ENCODE data around the gene TIAM1. TPM values are rescaled to one million over a fixed set of nuclear protein-coding genes. Genes with fewer than 3 reads are reported as not detected.

The TIAM1 gene
- total and polyA plus RNA-seq, 2 of the 8 experiments (the other 6 are each of a cell fraction or from before 2014, with no cell fraction given): 10.1 to 30.7 TPM

DNA sequence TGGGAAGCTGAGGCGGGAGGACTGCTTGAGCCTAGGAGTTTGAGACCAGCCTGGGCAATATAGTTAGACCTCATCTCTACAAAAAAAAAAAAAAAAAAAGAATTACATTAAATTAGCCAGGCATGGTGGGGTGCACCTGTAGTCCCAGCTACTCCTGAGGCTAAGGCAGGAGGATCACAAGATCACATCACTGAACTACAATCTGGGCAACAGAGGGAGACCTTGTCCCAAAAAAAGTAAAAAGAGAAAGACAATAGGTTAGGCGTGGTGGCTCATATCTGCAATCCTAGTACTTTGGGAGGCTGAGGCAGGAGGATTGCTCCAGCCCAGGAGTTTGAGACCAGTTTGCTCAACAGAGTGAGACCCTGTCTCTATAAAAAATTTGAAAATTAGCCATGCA, 130.3 kb downstream of the TIAM1 start:
- Histone ChIP-seq H3K4me3 (ENCODE audit: extremely low read depth in 1 of 4, insufficient read depth in 2 of 4, low read depth in 3 of 4, low read length in 4 of 4) (no peak overlapping the region), H2BK20ac (ENCODE audit: low read length) (no peak overlapping the region), H4K91ac (replicated peaks; ENCODE audit: insufficient read length, low read length) (no peak overlapping the region), H3K4ac (replicated peaks; ENCODE audit: insufficient read length, low read depth, low read length) (no peak overlapping the region), H2BK120ac (replicated peaks; ENCODE audit: low read depth, low read length) (no peak overlapping the region), H3K4me2 (ENCODE audit: insufficient read depth in 1 of 2, low read depth in 2 of 2, low read length in 2 of 2) (no peak overlapping the region), H3K56ac (replicated peaks; ENCODE audit: insufficient read length, low read depth, low read length) (no peak overlapping the region), H2BK5ac (ENCODE audit: low read depth, low read length) (no peak overlapping the region), H3K14ac (ENCODE audit: insufficient read length) (no peak overlapping the region), H2BK12ac (ENCODE audit: low read depth, low read length) (no peak overlapping the region), H4K20me1 (replicated peaks in 1 of 2; ENCODE audit: control insufficient read depth in 1 of 2, insufficient read depth in 2 of 2, low read length in 2 of 2) (no peaks in the 10 kb centered on the region), H2AFZ (ENCODE audit: low read length) (no peak overlapping the region), H3K23ac (ENCODE audit: insufficient read length) (no peak overlapping the region), H3K27me3 (replicated peaks in 1 of 4; ENCODE audit: control insufficient read depth in 3 of 4, extremely low read depth in 1 of 4, insufficient read depth in 3 of 4, low read length in 3 of 4) (no peaks in the 10 kb centered on the region), H3K27ac (ENCODE audit: low read depth, low read length) (no peak overlapping the region), H3K79me1 (ENCODE audit: low read depth, low read length) (no peaks in the 10 kb centered on the region), H3K9me3 (ENCODE audit: insufficient read depth in 2 of 2, low read depth in 1 of 2, low read length in 1 of 2) (no peaks in the 10 kb centered on the region), H3K23me2 (ENCODE audit: low read depth, low read length) (no peaks in the 10 kb centered on the region), H4K8ac (ENCODE audit: extremely low read depth, insufficient read depth, low read length) (no peak overlapping the region), H4K5ac (ENCODE audit: insufficient read length, low read depth, low read length) (no peak overlapping the region), H3K36me3 (ENCODE audit: control insufficient read depth in 2 of 4, insufficient read depth in 4 of 4, low read length in 3 of 4) (peaks cover 0 to 9% (median 0%) of the 10 kb centered on the region in 4 experiments; a peak in 1 of 8 replicates), H2AK5ac (ENCODE audit: low read depth, low read length) (no peak overlapping the region), H3K9ac (replicated peaks in 1 of 4; ENCODE audit: extremely low read depth in 1 of 4, low read depth in 3 of 4, low read length in 3 of 4) (no peak overlapping the region), H3K79me2 (ENCODE audit: control insufficient read depth in 1 of 2, insufficient read depth in 2 of 2, low read length in 2 of 2) (no peaks in the 10 kb centered on the region), H3K18ac (ENCODE audit: extremely low read depth, low read length) (no peak overlapping the region), H3K4me1 (replicated peaks in 1 of 4; ENCODE audit: control insufficient read depth in 3 of 4, insufficient read depth in 4 of 4, low read length in 3 of 4) (no peaks in the 10 kb centered on the region), H2BK15ac (ENCODE audit: low read length) (no peak overlapping the region)
- DNase-seq (ENCODE audit: low read depth in 1 of 2, low spot score in 2 of 2) (no peak), FAIRE-seq (no peak)
- TF ChIP-seq CHD1 (IDR thresholded peaks at IDR 0.05; ENCODE audit: low read depth, low read length) (no peak), RAD21 (IDR thresholded peaks at IDR 0.05 in 1 of 2, conservative IDR thresholded peaks at IDR 0.05 in 1 of 2; ENCODE audit: low read depth in 2 of 2, low read length in 2 of 2) (peak; percentile 33 to 38)
- TF ChIP-seq, protein P1, sequence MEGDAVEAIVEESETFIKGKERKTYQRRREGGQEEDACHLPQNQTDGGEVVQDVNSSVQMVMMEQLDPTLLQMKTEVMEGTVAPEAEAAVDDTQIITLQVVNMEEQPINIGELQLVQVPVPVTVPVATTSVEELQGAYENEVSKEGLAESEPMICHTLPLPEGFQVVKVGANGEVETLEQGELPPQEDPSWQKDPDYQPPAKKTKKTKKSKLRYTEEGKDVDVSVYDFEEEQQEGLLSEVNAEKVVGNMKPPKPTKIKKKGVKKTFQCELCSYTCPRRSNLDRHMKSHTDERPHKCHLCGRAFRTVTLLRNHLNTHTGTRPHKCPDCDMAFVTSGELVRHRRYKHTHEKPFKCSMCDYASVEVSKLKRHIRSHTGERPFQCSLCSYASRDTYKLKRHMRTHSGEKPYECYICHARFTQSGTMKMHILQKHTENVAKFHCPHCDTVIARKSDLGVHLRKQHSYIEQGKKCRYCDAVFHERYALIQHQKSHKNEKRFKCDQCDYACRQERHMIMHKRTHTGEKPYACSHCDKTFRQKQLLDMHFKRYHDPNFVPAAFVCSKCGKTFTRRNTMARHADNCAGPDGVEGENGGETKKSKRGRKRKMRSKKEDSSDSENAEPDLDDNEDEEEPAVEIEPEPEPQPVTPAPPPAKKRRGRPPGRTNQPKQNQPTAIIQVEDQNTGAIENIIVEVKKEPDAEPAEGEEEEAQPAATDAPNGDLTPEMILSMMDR (IDR thresholded peaks at IDR 0.05; ENCODE audit: control extremely low read depth in 1 of 3, insufficient read depth in 1 of 3, low read depth in 1 of 3, low read length in 3 of 3): peak in 1 of 3 experiments; percentile 9; a peak in 1 of 4 replicates
- POLR2A ChIA-PET (ENCODE audit: partially characterized antibody): interaction anchor here (0.6 kb wide), 1 partner anchor 106 kb away, joined by 4 read pairs; no protein-coding TSS in a partner anchor
- WGBS, 2 experiments (ENCODE audit: extremely low coverage in 1 of 2, insufficient coverage in 1 of 2, insufficient read length in 1 of 2, insufficient replicate concordance in 2 of 2, low coverage in 1 of 2, low lambda C conversion rate in 2 of 2, missing lambda C conversion rate in 1 of 2): 93% methylated on average over 2 of the region's 2 CpGs; no CpG with 5 or more reads in 1 of the 2 experiments
- CTCF ChIA-PET (ENCODE audit: partially characterized antibody): interaction anchor here (0.9 to 1.5 kb wide), 6 partner anchors 12 to 300 kb away, joined by 3 to 6 read pairs (median 4); no protein-coding TSS in a partner anchor
